Neural cell (in vitro differentiated cells): ENCODE measurements around the gene HLA-DOA.

ENCODE experiments used
- MXI1 ChIP-seq: fragments of 450-650 bp; conservative IDR thresholded peaks from 2 replicates; pipeline ENCODE4 v1.6.1; 2014; ENCODE audit warnings: antibody characterized with exemption, mild to moderate bottlenecking; ENCODE audit not compliant: poor library complexity, severe bottlenecking
- POLR2AphosphoS5 ChIP-seq: IDR thresholded peaks from 2 replicates; pipeline ENCODE4 v1.6.1; 2012
- TF ChIP-seq, protein P1 (sequence below): fragments of 450-650 bp; IDR thresholded peaks from 2 replicates; pipeline ENCODE4 v1.5.1; 2014; ENCODE audit warnings: antibody characterized with exemption, mild to moderate bottlenecking, moderate library complexity; ENCODE audit not compliant: poor library complexity, severe bottlenecking
- TF ChIP-seq, protein P2 (sequence below): IDR thresholded peaks from 2 replicates; pipeline ENCODE4 v1.6.1; 2012; ENCODE audit warnings: borderline replicate concordance

DNA sequence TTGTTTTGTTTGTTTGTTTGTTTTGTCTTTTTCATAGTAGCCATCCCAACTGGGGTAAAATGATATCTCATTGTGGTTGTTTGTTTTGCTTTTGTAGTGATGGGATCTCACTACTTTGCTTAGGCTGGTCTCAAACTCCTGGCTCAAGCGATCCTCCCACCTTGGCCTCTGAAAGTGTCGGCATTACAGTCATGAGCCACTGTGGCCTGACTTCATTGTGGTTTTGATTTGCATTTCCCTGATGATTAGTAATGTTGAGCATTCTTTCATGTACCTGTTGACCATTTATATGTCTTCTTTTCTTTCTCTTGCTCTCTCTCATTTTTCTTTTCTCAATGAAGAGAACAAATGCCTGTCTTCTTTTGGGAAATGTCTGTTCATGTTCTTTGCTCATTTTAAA, 30.8 kb upstream of the HLA-DOA start:
- TF ChIP-seq, protein P1, sequence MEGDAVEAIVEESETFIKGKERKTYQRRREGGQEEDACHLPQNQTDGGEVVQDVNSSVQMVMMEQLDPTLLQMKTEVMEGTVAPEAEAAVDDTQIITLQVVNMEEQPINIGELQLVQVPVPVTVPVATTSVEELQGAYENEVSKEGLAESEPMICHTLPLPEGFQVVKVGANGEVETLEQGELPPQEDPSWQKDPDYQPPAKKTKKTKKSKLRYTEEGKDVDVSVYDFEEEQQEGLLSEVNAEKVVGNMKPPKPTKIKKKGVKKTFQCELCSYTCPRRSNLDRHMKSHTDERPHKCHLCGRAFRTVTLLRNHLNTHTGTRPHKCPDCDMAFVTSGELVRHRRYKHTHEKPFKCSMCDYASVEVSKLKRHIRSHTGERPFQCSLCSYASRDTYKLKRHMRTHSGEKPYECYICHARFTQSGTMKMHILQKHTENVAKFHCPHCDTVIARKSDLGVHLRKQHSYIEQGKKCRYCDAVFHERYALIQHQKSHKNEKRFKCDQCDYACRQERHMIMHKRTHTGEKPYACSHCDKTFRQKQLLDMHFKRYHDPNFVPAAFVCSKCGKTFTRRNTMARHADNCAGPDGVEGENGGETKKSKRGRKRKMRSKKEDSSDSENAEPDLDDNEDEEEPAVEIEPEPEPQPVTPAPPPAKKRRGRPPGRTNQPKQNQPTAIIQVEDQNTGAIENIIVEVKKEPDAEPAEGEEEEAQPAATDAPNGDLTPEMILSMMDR: no peak
- TF ChIP-seq, protein P2, sequence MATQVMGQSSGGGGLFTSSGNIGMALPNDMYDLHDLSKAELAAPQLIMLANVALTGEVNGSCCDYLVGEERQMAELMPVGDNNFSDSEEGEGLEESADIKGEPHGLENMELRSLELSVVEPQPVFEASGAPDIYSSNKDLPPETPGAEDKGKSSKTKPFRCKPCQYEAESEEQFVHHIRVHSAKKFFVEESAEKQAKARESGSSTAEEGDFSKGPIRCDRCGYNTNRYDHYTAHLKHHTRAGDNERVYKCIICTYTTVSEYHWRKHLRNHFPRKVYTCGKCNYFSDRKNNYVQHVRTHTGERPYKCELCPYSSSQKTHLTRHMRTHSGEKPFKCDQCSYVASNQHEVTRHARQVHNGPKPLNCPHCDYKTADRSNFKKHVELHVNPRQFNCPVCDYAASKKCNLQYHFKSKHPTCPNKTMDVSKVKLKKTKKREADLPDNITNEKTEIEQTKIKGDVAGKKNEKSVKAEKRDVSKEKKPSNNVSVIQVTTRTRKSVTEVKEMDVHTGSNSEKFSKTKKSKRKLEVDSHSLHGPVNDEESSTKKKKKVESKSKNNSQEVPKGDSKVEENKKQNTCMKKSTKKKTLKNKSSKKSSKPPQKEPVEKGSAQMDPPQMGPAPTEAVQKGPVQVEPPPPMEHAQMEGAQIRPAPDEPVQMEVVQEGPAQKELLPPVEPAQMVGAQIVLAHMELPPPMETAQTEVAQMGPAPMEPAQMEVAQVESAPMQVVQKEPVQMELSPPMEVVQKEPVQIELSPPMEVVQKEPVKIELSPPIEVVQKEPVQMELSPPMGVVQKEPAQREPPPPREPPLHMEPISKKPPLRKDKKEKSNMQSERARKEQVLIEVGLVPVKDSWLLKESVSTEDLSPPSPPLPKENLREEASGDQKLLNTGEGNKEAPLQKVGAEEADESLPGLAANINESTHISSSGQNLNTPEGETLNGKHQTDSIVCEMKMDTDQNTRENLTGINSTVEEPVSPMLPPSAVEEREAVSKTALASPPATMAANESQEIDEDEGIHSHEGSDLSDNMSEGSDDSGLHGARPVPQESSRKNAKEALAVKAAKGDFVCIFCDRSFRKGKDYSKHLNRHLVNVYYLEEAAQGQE: no peak
- TF ChIP-seq POLR2AphosphoS5 (no peak), MXI1 (no peak)
